Smooth muscle cell (in vitro differentiated cells): ENCODE results near the gene ENHO. TPM values are rescaled to one million over a fixed set of nuclear protein-coding genes. Genes with fewer than 3 reads are reported as not detected.

Experiments
- DNase-seq: peaks from one replicate; lab custom pipeline; 2025; ENCODE audit not compliant: unreplicated experiment; lab: John Stamatoyannopoulos, UW
- H2AFZ ChIP-seq: fragments of 200-600 bp; sonication (generic); 2 replicates; pipeline ENCODE4 v1.6.0; 2016; ENCODE audit warnings: antibody characterized with exemption, low read depth, mild to moderate bottlenecking
- H3F3A ChIP-seq: fragments of 200-600 bp; sonication (generic); 2 replicates; pipeline ENCODE4 v1.6.0; 2017; ENCODE audit warnings: antibody characterized with exemption, low read depth
- H3K27ac ChIP-seq: fragments of 200-600 bp; sonication (generic); 2 replicates; pipeline ENCODE4 v1.5.1; 2016; ENCODE audit warnings: low read depth, mild to moderate bottlenecking
- H3K27me3 ChIP-seq: fragments of 200-600 bp; sonication (generic); 2 replicates; pipeline ENCODE4 v1.6.1; 2016; ENCODE audit warnings: low read depth, mild to moderate bottlenecking
- H3K36me3 ChIP-seq: fragments of 200-600 bp; sonication (generic); 2 replicates; pipeline ENCODE4 v1.5.1; 2016; ENCODE audit warnings: low read depth
- H3K4me1 ChIP-seq: fragments of 200-600 bp; sonication (generic); 2 replicates; pipeline ENCODE4 v1.5.1; 2016; ENCODE audit warnings: low read depth
- H3K4me2 ChIP-seq: fragments of 200-600 bp; sonication (generic); 2 replicates; pipeline ENCODE4 v1.6.0; 2016; ENCODE audit warnings: mild to moderate bottlenecking
- H3K4me3 ChIP-seq: fragments of 200-600 bp; sonication (generic); 2 replicates; pipeline ENCODE4 v1.5.1; 2016; ENCODE audit warnings: mild to moderate bottlenecking
- H3K79me2 ChIP-seq: fragments of 200-600 bp; sonication (generic); 2 replicates; pipeline ENCODE4 v1.6.0; 2016; ENCODE audit warnings: low read depth, mild to moderate bottlenecking
- H3K9ac ChIP-seq: fragments of 200-600 bp; sonication (generic); 2 replicates; pipeline ENCODE4 v1.6.0; 2016; ENCODE audit warnings: low read depth
- H3K9me3 ChIP-seq: fragments of 200-600 bp; sonication (generic); replicated peaks from 2 replicates; pipeline ENCODE4 v1.5.1; 2016; ENCODE audit warnings: low read depth
- H4K20me1 ChIP-seq: fragments of 200-600 bp; sonication (generic); 2 replicates; pipeline ENCODE4 v1.6.0; 2016; ENCODE audit warnings: low read depth
- WGBS: methylation state at CpG from one replicate; pipeline ENCODE4 v1.1.7; 2016; ENCODE audit warnings: low lambda C conversion rate; 5-methylcytosine and 5-hydroxymethylcytosine counted together
- polyA plus RNA-seq: library from polyadenylated mRNA; unstranded; fragments of >200 nt; fragmentation: Nextera tagmentation; extraction: Ambion mirVana; gene quantifications from 2 replicates; pipeline ENCODE4 v1.2.1, GENCODE V29; 2016
- total RNA-seq: library from RNA; depleted of rRNA; stranded (reverse); fragments of >200 nt; gene quantifications from 2 replicates; pipeline ENCODE4 v1.2.3, GENCODE V29; 2014
- TF ChIP-seq, protein P1 (sequence below): fragments of 200-600 bp; sonication (generic); IDR thresholded peaks from 2 replicates; pipeline ENCODE4 v1.5.1; 2017; ENCODE audit warnings: borderline replicate concordance, mild to moderate bottlenecking, antibody characterized with exemption; ENCODE audit not compliant: insufficient read depth, poor library complexity, severe bottlenecking

Gene ENHO
- total and polyA plus RNA-seq, 2 experiments from 2014 or later: 0.97 TPM; not detected in 1

DNA sequence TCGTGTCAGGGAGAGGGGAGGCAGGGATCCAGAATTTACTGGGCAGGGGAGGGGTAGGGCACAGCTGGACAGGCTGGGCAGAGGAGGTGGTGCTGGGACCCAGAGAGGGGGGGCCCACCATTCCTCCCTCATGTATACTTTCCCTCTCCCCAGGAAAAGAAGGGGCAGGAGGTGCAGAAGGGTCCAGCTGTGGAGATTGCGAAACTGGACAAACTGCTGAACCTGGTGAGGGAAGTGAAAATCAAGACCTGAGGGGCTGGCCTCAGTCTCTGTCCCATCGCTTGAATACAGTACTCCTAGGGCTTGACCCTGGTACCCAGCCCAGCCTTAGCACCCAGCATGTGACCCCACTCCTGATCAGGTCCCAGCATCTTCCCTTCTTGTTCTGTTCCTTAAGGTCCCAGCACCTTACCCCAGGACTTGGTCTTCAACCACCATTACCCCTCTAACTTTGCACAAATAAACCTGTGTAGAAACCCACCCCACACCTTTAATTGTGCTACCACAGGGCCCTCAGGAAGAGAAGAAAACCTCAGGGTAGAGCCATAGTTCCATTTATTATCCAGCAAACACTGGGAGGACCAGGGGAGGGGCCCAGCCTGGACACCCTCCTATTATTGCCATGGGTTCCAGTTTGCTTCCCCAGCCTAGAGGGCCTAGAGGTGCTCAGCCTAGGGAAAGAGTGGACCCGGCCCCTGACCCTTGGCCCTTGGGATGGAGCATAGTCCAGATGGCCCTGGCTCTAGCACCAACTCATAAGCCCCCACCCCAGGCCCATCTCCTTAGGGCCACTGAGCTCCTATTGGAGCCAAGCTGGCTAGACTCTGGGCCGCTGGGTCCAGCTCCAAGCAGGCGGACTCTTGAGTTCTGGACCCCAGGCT lies 2.0 kb downstream of the ENHO start:
- Histone ChIP-seq H3K9ac (no peak overlapping the region), H3K27ac (no peak overlapping the region), H3K4me2 (no peak overlapping the region), H3F3A (no peaks in the 10 kb centered on the region), H3K9me3 (no peaks in the 10 kb centered on the region), H3K36me3 (no peaks in the 10 kb centered on the region), H3K4me3 (no peak overlapping the region), H4K20me1 (no peaks in the 10 kb centered on the region), H3K4me1 (no peaks in the 10 kb centered on the region), H3K79me2 (no peaks in the 10 kb centered on the region), H3K27me3 (peaks cover 13% of the 10 kb centered on the region), H2AFZ (no peak overlapping the region)
- DNase-seq: no peak
- TF ChIP-seq, protein P1, sequence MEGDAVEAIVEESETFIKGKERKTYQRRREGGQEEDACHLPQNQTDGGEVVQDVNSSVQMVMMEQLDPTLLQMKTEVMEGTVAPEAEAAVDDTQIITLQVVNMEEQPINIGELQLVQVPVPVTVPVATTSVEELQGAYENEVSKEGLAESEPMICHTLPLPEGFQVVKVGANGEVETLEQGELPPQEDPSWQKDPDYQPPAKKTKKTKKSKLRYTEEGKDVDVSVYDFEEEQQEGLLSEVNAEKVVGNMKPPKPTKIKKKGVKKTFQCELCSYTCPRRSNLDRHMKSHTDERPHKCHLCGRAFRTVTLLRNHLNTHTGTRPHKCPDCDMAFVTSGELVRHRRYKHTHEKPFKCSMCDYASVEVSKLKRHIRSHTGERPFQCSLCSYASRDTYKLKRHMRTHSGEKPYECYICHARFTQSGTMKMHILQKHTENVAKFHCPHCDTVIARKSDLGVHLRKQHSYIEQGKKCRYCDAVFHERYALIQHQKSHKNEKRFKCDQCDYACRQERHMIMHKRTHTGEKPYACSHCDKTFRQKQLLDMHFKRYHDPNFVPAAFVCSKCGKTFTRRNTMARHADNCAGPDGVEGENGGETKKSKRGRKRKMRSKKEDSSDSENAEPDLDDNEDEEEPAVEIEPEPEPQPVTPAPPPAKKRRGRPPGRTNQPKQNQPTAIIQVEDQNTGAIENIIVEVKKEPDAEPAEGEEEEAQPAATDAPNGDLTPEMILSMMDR: no peak
- 91% methylated on average over 6 of the region's 6 CpGs for WGBS

DNA sequence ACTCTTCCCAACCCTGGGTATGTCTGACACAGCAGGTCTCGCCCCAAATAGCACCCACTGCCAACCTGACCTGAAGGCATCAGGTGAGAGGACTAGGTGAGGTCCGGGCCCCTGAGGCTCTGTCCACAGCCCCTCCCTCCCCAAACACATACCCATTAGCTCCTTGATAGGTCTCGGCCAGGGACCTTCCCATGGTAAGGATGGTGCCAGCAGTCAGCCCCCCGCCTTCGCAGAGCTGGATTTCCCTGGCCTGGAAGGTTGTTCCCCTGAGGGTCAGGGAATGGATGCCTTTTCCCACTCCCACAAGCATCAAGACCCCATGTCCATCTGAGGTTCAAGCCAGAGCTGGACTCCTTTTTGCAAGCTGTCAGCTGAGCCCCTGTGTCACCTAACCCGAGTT lies 2.7 kb downstream of the ENHO start:
- Histone ChIP-seq H3K4me2 (no peak overlapping the region), H3K27me3 (peaks cover 11% of the 10 kb centered on the region), H4K20me1 (no peaks in the 10 kb centered on the region), H3K36me3 (no peaks in the 10 kb centered on the region), H3K79me2 (no peaks in the 10 kb centered on the region), H3F3A (no peaks in the 10 kb centered on the region), H3K9ac (no peak overlapping the region), H3K9me3 (no peaks in the 10 kb centered on the region), H3K4me3 (no peak overlapping the region), H3K4me1 (no peaks in the 10 kb centered on the region), H2AFZ (no peak overlapping the region), H3K27ac (no peak overlapping the region)
- WGBS: 87% methylated on average over 6 of the region's 6 CpGs
- TF ChIP-seq, protein P1: no peak
- no peak for DNase-seq

DNA sequence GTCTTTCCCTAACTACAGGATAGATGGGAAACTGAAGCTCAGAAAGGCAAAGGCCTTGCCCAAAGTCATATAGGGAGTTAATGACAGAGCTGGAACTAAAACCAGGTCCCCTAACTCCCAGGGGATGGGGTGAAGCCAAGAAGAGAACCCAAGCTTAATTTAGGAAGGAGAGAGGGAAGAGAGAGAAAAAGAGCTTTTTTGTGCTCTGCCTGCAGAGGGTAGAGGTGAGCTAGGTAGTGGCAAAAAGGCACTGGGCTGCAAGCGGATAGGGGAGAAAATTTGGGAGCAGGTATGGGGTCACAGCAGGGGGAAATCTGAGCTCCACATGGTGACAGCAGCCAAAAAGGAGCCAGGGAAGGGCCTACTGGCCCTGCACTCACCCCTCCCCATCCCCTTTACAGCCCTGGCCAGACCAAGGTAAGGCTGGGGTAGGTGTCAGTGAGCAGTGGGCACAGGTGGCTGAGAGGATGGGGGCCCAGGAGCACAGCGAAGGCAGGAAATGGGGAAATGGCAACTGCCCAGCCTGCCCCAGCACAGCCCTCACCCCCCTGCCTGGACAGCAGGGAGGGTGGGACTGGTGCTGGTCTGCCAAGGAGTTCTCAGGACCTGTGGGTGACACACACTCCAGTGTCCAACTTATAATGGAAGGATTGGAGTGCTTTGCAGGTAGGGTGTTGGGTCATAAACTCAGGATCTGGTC lies 3.3 kb downstream of the ENHO start:
- H2AFZ ChIP-seq: no peak overlapping the region
- H3F3A ChIP-seq: no peaks in the 10 kb centered on the region
- H3K27ac ChIP-seq: no peak overlapping the region
- no peaks in the 10 kb centered on the region for H4K20me1 ChIP-seq
- H3K4me3 ChIP-seq: no peak overlapping the region
- no peaks in the 10 kb centered on the region for H3K9me3 ChIP-seq
- H3K4me1 ChIP-seq: no peaks in the 10 kb centered on the region
- no peak overlapping the region for H3K9ac ChIP-seq
- DNase-seq: no peak
- WGBS: 83% methylated on average over 2 of the region's 2 CpGs
- no peaks in the 10 kb centered on the region for H3K36me3 ChIP-seq
- no peaks in the 10 kb centered on the region for H3K79me2 ChIP-seq
- TF ChIP-seq, protein P1: no peak
- H3K27me3 ChIP-seq: peaks cover 8% of the 10 kb centered on the region
- H3K4me2 ChIP-seq: no peak overlapping the region
